Activated CD4-positive, alpha-beta T cell treated with anti-CD3 and anti-CD28 coated beads for 1 hour (primary cell): ENCODE data around the gene THADA.
"Not testable (repeated sequence)": the region's sequence is repeated elsewhere in the genome, so short reads cannot be mapped to it uniquely, and the experiment has no call there.

ENCODE experiments used
- DNase-seq: peaks from one replicate; pipeline ENCODE4 v3.0.0-alpha.2; 2020

THADA gene

DNA sequence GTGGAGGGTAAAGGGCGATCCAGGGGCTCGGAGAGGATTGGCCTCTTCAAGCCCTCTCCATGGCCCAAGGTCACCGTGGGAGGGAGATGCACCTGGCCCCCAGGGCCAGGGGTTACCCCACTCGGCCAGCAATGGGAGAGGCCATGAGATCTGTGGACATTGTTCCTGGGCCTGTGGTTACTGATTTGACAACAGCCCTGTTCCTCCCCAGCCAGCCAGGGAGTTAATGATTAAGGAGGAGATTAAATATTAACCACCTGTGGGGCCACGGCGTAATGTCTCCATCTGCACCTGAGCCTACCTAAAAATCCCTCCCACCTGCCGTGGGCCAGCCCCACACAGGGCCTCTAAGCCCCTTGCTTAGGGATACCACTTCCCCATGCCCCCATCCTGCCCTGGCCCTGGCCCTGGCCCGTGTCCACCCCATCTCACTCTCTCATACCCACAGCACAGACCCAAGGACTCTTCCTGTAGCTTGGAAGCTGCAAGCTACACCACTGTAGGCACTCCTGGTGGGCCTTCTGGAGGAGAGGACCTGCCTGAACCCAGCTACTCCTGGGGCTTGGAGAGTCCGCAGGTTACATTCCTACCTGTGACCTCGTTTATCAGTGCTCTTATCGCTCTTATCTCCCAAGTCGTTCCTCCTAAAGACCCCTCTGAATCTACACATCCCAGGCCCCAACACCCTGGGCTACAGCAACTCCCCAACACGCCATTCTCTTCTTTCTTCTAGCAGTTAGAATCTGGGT is 401.5 kb downstream of the THADA start:
- no peak for DNase-seq

DNA sequence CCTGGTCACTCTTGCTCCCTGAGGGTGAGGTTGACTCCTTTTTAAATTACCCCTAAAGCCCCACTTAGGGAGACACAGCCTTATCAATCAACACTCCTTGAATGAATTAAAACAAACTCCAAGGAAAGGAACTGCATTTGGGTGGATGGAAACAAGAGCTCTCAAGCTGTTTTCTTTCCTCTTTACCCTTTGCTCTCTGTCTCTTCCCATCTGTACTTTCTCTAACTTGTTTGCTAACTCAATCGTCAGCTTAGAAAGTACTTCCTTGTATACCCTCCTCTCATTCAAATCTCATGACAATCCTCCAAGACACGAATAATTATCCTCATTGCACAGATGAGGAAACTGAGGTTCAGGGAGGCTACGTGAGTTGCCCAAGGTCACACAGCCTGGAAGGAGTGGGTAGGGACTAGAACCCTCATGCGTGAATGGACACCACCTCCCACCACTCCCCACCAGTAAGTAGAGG is 402.2 kb downstream of the THADA start:
- DNase-seq: no peak

DNA sequence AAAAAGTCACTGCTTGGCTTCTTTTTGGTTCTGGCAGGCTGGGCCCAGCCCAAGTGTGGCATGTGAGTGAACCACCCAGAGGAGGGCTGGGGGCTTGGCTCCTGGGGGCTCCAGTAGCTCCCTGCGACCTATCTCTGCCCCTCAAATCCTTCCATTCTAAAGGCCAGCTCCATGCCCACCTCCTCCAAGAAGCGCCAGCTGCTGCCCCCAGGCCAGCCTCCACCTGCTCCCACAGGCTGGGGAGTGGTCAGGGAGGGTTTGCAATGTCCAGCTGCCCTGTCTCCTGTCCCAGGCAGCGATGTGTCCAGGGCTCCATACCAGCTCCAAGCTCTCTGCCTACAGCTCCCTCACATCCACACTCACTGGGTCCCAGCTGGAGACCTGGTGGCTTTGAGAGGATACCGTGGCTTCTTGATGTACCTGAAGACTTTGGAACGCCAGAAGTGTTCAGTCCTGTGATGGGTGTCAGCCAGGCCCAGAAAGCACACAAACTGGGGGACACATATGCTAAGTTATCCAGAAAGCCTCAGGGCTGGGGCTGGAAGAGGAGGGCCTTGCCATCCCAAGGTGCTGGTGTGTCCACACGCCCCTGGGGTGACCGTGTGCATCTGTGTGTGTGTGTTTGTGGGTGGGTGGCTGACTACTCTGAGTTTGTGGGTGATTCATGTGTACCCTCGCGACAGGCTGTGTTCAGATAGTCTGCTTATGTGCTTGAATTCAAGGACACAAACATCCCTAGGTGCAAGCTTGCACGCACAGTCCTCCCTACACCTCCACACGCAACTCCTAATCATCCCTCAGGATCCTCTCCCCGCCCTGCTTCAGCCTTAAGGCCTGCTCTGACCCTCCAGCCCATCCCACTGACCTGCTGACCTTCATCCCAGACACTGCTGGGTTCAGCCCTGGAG is 402.8 kb downstream of the THADA start:
- no peak for DNase-seq

DNA sequence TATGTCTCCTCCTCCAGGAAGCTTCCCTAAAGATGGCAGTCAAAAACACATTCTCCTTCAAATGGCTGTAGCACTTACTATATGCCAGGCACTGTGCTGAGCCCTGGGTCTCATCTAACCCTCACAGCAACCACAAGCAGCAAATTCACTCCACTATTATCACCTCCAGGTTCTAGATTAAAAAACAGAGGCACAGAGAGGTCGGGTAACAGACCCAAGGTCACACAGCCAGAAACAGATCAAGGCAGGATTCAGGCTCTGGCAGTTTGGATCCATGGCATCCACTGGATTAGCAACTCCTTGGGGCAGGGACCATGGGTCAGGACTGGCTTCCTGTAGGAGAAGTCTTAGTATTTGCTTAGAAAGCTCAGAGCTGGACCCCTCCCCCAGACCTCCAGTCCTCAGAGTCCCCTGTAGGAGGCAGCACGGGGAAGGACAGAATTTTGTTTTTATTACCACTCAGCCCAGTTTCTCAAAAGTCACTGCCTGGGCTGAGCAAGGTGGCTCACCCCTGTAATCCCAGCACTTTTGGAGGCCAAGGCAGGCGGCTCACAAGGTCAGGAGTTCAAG is 403.8 kb downstream of the THADA start:
- no peak for DNase-seq

DNA sequence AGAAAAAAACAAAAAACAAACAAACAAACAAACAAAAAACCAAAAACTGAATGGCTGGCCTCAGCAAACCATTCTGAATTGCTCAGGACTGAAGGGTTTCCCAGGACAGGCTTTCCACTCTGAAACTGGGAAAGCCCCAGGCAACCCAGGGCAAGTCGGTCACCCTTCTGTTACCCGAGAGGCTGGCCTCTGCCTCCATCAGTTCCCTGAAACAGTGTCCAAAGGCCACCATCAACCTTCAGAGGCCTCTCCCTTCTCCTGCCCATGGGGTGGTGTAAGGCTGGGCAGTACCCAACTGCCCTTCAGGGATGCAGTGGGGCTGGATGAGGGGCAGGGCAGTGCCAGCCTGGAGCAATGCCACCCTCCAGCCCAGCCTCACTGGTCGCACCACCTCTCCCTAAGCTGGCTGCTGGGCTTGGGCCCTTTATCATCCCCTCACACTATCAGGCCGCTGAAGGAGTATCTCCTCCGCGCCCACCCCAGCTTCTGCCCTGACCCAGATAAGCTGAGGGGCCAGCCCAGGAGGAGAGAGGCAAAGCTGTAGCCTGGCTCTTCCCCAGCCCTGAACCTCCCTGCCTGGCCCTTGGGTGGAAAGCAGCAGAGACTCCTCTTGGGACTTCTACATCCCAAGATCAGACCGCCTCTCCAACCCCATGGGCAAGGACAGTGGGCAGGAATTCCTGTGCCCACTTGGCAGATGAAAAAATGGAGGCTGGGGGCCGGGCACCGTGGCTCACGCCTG is 405.4 kb downstream of the THADA start:
- no peak for DNase-seq

DNA sequence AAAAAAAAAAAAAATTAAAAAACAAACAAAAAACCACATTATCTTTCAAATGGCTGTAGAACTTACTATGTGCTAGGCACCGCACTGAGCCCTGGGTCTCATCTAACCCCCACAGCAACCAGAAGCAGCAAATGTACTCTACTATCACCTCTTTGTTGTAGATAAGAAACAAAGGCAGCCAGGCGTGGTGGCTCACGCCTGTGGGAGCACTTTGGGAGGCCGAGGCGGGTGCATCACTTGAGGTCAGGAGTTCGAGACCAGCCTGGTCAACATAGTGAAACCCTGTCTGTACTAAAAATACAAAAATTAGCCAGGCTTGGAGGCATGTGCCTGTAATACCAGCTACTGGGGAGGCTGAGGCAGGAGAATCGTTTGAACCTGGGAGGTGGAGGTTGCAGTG is 406.0 kb downstream of the THADA start:
- DNase-seq: not testable (repeated sequence)

DNA sequence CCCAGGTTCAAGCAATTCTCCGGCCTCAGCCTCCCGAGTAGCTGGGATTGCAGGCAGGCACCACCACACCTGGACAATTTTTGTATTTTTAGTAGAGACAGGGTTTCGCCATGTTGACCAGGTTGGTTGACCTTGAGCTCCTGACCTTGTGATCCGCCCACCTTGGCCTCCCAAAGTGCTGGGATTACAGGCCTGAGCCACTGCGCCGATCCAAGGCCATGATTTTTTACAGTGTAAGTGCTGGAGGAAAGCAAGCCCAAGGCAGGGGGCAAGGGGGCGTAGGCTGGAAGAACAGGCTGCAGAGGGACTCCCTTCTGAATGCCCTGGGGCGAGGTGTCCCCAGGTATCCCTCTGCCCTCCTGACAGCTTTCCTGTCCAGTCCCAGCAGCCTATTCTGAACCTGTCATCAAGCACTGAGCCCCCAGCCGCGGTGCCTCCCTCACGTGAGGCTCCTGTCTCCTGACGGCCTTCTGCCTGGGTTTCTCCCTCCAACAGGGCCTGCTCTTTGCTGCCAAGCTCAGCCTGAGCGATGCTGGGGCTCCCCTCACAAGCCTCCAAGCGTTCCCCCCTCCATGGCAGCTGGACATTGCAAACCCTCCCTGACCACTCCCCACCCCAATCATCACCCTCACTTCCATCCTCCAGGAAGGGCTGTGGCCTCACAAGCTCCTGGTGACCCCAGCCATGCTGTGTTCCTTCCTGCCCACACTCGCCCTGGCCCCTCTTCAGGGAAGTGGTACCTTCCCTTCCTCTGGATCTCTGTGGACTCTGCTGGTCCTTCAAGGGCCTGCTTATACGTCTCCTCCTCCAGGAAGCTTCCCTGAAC is 407.1 kb downstream of the THADA start:
- DNase-seq: no peak

DNA sequence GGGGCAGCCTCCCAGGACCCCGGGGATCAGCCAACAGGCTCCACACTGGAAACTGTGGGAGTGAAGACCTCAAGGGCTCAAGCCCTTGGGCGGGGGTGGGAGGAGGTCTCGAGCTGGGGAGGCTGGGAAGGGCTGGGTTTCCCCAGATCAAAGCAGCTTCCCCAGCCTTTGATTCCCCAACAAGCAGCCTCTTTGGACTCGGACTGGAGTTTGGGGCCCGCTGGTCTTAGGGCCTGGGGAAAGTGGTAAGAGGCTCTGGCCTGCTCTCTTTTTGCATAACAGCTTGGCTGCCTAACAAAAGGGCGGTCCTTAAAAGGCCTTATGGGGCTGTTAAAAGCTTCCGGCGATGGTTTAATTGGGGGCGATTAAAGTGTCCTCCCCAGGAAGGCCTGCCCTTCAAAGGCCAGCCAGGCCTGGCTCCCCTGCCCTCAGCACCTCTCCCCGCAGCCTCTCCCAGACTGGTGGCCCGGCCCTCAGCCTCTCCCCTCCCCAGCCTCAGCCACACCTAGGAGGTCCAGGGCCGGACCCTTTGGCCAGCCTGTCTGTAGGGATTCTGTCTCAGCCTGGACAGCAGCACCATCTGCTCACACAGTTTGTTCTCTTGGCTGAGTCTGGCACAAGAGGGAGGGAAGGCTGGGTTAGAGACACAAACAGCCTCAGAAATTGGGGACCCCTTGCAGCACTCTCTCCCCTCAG is 409.0 kb downstream of the THADA start:
- DNase-seq: no peak

DNA sequence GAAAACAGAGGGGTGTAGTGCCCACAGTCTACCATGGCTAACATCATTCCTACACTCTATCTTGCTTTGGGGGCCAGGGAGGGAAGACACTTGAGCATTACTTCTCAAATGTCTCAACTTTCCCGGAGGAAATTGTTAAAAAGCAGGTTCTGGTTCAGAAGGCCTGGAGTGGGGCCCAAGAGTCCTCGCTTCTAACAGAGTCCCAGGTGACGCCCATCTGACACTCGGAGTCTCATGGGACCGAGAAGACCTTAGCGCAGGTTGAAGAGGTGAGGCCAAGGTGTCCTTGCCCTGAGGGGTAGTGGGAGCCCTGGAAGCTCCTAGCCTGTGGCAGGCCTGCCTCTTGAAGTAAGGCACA is 409.5 kb downstream of the THADA start:
- no peak for DNase-seq

DNA sequence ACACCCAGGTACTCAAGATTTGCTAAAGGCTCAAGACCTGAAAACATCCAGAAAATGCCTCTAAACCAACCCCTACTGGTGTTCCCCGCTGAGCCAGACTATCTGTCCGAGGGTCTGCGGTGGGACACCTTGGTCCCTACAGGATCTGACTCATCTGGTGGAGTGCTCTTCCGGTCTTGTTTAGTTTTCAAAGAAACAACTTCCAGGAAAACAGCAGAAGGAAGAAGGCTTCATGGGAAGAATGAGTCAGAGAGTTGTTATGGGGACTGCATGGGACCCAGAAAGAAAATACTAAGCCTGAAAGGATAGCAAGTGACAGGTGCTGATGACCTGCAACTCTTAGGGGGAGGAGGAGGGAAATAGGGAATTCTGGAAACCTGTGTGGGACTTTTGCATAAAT is 410.7 kb downstream of the THADA start:
- no peak for DNase-seq

DNA sequence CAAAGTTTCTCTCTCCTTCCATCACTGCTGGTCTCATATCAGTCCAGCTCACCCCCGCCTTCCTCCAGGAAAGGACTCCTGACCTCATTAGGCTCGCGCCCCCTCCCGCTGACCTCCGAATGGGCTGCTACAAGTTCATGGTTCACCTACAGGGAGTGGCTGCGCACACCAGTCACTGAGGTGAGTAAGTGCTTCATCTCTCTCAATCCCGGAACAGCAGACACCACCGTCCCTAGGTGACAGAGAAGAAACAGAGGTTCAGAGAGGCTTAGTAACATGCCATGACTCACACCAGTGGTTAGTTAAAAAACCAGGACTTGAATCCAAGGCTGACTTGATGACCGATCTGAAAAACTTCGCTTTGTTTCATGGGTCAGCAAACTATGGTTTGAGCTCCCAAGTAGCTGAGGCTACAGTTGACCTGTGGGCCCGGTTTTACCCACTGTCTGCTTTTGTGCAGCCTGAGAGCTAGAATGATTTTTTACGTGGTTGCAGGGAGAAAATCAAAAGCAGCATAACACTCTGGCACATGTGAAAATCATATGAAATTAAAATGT is 411.4 kb downstream of the THADA start:
- DNase-seq: peak; percentile 37

DNA sequence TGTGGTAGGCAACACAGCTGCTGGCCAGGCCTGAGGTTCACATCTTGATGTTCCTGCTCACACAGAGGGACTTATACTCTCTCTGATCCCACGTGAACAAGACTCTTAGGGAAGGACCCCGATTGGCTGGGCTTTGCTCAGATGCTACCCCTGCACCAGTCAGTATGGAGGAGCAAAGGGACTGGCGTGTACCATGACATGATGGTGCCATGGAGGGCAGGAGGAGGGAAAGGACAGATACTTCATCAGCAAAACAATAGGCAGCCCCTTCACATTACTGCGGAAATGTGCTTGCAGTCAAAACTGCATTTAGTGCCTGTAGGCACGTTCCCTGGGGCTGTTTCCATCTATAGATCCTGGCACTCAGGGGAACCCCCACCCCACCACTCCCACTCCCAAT is 412.1 kb downstream of the THADA start:
- no peak for DNase-seq

DNA sequence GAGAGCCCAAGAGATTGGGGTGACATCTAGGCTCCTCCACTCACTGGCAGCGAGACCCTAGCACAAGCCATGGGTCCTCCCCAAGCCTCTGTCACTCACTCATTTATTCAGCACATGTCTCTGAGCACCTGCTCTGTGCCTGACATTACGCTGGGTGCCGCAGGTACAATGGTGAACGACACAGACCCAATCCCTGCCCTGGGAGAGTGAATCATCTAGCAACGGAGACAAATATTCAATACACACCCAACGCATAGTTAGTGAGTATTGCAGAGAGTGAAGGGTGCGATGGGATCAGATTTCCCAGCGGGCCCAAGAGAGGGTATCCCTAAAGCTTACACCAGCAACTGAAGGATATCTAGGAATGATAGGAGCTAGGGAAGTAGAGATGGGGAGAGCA is 414.9 kb downstream of the THADA start:
- DNase-seq: no peak
